Astrocyte of the cerebellum (primary cell): ENCODE measurements around the gene NUDT12.

Experiments
- DNase-seq: peaks from one replicate; pipeline ENCODE4 v3.0.0-alpha.2; 2011; ENCODE audit warnings: low read depth
- H3K4me3 ChIP-seq: 2 replicates; pipeline ENCODE4 v1.5.1; 2011; ENCODE audit warnings: mild to moderate bottlenecking, low read depth, low read length, moderate library complexity
- in situ Hi-C: cut with HindIII; loops from 2 replicates; pipeline ENCODE4 v1.10.0; 2017; ENCODE audit warnings: low sequenced_read_pairs
- TF ChIP-seq, protein P1 (sequence below): IDR thresholded peaks from 2 replicates; pipeline ENCODE4 v1.5.1; 2012; ENCODE audit warnings: low read length, low read depth, moderate library complexity, mild to moderate bottlenecking; ENCODE audit errors: missing control alignments

The NUDT12 gene

DNA sequence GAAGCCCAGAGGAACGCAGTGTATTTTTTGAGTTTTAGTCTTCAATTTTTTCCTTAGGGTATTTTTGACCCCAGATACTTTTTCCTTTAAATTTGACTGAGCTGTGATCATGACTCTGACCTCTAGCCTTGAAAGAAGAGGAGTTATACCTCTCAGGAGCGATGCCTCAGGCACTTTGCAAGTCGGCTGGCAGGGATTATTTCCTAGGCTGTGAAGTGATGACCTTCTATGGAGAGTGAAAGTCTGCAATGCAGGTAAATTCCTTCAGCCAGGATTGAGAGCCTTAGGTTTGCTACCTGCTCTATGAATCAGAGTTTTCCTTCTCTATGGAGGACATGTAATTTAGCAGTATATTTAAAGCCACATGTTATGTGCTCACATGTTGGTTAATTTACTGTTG lies 10.8 kb upstream of the NUDT12 start:
- H3K4me3 ChIP-seq = no peak overlapping the region
- in situ Hi-C loops = no loop called here
- TF ChIP-seq, protein P1, sequence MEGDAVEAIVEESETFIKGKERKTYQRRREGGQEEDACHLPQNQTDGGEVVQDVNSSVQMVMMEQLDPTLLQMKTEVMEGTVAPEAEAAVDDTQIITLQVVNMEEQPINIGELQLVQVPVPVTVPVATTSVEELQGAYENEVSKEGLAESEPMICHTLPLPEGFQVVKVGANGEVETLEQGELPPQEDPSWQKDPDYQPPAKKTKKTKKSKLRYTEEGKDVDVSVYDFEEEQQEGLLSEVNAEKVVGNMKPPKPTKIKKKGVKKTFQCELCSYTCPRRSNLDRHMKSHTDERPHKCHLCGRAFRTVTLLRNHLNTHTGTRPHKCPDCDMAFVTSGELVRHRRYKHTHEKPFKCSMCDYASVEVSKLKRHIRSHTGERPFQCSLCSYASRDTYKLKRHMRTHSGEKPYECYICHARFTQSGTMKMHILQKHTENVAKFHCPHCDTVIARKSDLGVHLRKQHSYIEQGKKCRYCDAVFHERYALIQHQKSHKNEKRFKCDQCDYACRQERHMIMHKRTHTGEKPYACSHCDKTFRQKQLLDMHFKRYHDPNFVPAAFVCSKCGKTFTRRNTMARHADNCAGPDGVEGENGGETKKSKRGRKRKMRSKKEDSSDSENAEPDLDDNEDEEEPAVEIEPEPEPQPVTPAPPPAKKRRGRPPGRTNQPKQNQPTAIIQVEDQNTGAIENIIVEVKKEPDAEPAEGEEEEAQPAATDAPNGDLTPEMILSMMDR = no peak
- no peak for DNase-seq

DNA sequence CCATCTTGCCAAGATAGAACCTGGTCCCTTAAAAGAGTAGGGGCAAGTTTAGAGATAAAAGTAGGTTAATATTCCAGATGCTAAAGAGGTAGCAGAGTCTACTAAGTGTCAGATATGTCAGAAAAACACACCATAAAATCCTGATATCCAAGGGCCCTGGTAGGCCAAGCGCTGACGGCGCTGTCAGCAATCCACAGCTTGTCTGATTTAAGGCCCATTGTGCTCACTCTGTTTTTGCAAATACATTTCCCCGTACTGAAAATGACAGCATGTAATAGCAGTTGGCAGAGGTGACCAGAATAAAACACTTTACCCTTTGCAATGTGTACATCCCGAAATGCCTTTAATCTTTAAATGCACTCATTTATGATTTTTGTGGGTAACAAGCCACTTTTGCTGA lies 9.9 kb upstream of the NUDT12 start:
- TF ChIP-seq, protein P1 = no peak
- no peak overlapping the region for H3K4me3 ChIP-seq
- in situ Hi-C loops = no loop called here
- DNase-seq = no peak

DNA sequence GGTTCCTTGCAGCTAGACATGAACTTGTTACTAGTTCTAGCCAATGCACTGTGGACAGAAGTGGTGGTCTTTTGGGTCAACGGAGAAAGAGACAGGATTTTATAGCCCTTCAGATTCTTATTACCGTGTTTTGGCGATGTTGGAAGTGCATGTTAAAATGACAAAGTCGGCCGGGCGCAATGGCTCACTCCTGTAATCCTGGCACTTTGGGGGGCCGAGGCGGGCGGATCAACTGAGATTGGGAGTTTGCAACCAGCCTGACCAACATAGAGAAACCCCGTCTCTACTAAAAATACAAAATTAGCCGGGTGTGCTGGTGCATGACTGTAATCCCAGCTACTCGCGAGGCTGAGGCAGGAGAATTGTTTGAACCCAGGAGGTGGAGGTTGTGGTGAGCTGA lies 9.1 kb upstream of the NUDT12 start:
- H3K4me3 ChIP-seq = no peak overlapping the region
- in situ Hi-C loops = no loop called here
- TF ChIP-seq, protein P1 = no peak
- no peak for DNase-seq

DNA sequence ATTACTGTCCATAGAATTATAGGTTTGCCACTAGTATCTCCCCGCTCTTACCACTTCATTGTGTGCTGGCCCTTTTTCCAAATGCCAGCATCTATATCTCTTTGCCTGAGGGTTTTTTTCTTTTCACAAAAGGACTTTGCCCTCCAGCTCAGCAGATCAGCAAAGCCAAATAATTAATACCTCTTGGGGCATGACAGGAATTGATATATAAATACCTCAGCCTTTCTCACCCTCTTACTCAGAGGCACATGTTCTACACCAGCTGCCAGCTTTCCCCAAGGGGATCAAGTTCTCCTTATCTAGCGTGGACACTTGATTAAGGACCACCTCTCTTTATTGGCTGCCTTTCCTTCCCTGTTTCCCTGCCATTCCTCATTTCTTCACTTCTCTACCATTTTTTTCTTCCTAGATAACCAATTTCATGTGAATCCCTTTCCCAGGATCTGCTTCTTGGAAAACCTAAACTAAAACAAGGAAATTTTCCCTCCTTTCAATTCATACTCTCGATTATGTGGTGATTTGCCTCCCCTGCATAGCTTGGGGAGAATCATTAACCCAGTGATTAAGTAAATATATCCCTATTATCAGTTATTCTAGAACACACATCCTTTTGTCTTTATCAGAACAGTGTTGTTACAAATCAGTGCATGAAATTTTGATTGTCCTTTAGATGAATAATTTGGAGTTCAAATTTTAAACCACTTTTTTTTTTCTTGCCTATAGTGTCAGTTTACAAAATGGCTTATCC lies 6.9 kb upstream of the NUDT12 start:
- H3K4me3 ChIP-seq = no peak overlapping the region
- DNase-seq = no peak
- in situ Hi-C loops = no loop called here
- TF ChIP-seq, protein P1 = no peak

DNA sequence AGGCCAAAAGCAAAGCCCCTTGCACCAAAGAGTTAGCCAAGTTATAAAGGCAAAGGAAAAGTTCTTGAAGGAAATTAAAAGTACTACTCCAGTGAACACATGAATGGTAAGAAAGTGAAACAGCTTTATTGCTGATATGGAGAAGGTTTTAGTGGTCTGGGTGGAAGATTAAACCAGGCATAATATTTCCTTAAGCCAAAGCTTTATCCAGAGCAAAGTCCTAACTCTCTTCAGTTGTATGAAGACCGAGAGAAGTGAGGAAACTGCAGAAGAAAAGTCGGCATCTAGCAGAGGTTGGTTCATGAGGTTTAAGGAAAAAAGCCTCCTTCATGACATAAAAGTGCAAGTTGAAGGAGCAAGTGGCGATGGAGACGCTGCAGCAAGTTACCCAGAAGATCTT lies 3.1 kb upstream of the NUDT12 start:
- TF ChIP-seq, protein P1 = no peak
- DNase-seq = no peak
- no peak overlapping the region for H3K4me3 ChIP-seq
- in situ Hi-C loops = no loop called here

DNA sequence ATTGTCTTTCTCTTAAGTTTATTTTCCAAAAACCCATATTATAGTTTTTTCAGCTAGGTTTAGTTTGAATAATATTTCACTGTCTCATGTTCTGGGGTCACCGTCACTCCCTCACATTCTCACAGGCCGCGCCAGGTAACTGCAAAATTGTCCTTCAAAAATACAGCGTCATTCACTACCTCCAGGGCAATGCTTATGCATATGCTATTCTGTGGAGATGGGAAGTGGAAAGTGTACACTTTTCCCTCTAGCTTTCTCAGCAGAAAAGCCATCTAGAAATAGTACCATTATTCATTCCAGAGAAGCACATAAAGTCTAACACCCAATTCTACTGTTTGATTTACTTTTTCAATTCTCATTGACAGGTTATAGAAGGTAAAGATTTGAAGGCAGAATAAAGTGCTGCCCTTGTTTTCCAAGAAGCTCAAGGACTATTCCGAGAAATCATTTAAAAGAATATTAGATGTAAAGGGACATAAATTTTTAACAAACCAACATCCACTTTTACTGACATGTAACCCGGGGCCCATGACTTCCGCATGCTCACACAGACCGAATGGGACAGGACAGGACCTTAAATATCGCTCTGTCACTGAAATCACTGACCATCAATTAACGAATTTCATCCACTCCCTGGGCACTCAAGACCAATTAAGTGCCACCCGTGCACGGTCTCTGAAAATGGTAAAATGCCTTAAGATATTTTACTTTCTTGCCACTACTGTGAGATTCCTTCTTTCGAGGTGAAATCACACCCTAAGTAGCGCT lies 720 bp downstream of the NUDT12 start:
- H3K4me3 ChIP-seq = peak overlapping the region; percentile 77
- in situ Hi-C loops = no loop called here
- DNase-seq = no peak
- TF ChIP-seq, protein P1 = no peak
